OCI-LY7 (cell line): ENCODE results near the gene CDH23.

Source experiments
- EZH2phosphoT487 ChIP-seq: fragments of 200-600 bp; sonication (generic); IDR thresholded peaks from 2 replicates; pipeline ENCODE4 v1.6.1; 2018; ENCODE audit warnings: low read depth, borderline replicate concordance, mild to moderate bottlenecking, mixed run types, antibody characterized with exemption, low read length, moderate library complexity, mixed read lengths
- TF ChIP-seq, protein P1 (sequence below): fragments of 200-600 bp; sonication (generic); conservative IDR thresholded peaks from 2 replicates; pipeline ENCODE4 v1.5.1; 2014; ENCODE audit warnings: mild to moderate bottlenecking, antibody characterized with exemption, low read length, moderate library complexity, mixed read lengths

- TF ChIP-seq, protein P1, sequence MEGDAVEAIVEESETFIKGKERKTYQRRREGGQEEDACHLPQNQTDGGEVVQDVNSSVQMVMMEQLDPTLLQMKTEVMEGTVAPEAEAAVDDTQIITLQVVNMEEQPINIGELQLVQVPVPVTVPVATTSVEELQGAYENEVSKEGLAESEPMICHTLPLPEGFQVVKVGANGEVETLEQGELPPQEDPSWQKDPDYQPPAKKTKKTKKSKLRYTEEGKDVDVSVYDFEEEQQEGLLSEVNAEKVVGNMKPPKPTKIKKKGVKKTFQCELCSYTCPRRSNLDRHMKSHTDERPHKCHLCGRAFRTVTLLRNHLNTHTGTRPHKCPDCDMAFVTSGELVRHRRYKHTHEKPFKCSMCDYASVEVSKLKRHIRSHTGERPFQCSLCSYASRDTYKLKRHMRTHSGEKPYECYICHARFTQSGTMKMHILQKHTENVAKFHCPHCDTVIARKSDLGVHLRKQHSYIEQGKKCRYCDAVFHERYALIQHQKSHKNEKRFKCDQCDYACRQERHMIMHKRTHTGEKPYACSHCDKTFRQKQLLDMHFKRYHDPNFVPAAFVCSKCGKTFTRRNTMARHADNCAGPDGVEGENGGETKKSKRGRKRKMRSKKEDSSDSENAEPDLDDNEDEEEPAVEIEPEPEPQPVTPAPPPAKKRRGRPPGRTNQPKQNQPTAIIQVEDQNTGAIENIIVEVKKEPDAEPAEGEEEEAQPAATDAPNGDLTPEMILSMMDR: no peak
- no peak for TF ChIP-seq EZH2phosphoT487
Observed at GRCh38 chr10:71636588-71636987, 239.9 kb downstream of the CDH23 start.
